ENCODE data around the gene PLEKHB1.
A peak's percentile ranks its signal among the peaks of the same experiment; 100 is the strongest.

DNA sequence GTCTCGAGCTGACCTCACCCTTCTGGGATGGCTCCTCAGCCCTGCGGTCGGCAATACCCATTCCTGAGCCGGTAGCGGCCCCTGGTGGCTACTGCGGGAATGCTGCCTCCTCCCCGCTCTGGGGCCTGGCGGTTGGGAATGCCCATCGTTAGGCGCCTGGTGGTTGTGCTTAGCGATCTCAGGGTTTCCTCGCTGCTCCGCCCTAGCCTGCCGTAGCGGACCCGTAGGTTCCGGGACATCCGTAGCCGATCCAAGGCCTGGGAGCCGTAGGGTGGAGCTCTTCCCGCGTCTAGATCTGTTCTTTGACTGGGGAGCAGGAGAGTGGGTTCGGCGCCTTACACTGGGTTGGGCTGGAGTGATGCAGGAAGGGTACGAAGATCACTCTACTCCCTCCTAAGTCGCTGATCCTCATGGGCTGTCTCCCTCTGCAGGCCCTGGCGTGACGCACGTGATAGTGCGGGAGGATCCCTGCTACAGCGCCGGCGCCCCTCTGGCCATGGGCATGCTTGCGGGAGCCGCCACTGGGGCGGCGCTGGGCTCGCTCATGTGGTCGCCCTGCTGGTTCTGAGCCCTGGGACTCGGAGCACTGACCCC, 14.8 kb downstream of the PLEKHB1 start:
- TF ChIP-seq, protein P1, sequence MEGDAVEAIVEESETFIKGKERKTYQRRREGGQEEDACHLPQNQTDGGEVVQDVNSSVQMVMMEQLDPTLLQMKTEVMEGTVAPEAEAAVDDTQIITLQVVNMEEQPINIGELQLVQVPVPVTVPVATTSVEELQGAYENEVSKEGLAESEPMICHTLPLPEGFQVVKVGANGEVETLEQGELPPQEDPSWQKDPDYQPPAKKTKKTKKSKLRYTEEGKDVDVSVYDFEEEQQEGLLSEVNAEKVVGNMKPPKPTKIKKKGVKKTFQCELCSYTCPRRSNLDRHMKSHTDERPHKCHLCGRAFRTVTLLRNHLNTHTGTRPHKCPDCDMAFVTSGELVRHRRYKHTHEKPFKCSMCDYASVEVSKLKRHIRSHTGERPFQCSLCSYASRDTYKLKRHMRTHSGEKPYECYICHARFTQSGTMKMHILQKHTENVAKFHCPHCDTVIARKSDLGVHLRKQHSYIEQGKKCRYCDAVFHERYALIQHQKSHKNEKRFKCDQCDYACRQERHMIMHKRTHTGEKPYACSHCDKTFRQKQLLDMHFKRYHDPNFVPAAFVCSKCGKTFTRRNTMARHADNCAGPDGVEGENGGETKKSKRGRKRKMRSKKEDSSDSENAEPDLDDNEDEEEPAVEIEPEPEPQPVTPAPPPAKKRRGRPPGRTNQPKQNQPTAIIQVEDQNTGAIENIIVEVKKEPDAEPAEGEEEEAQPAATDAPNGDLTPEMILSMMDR (conservative IDR thresholded peaks at IDR 0.05) = peak; percentile 93
- no peak for TF ChIP-seq ZFX (IDR thresholded peaks at IDR 0.05)
